Measurements from ENCODE around the gene SPEN.

SPEN gene

DNA sequence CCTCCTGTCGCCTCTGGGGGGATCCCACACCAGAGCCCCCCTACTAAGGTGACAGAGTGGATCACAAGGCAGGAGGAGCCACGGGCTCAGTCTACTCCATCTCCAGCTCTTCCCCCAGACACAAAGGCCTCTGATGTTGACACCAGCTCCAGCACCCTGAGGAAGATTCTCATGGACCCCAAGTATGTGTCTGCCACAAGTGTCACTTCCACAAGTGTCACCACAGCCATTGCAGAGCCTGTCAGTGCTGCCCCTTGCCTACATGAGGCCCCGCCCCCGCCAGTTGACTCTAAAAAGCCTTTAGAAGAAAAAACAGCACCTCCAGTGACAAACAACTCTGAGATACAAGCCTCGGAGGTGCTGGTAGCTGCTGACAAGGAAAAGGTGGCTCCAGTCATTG lies 86.2 kb downstream of the SPEN start:
- Histone ChIP-seq H3K27ac (no peak overlapping the region), H3K36me3 (ENCODE audit: insufficient read depth, low read length) (peaks cover 96% of the 10 kb centered on the region), H3K9ac (ENCODE audit: insufficient read length) (no peak overlapping the region), H3K4me3 (no peak overlapping the region), H3K9me3 (ENCODE audit: low read depth, low read length) (no peaks in the 10 kb centered on the region)
- TF ChIP-seq POLR2AphosphoS5 (IDR thresholded peaks at IDR 0.05; ENCODE audit: borderline replicate concordance, low read depth, low read length) (no peak), FOXP2 (optimal IDR thresholded peaks at IDR 0.05; ENCODE audit: control extremely low read depth, extremely low read length, insufficient read depth) (no peak), EZH2 (IDR thresholded peaks at IDR 0.05) (no peak)
- no peak for DNase-seq (ENCODE audit: low read depth, low spot score)

GRCh38 chr1:15934211-15935055 lies 86.9 kb downstream of the SPEN start:
- Histone ChIP-seq H3K4me3 (no peak overlapping the region), H3K27ac (no peak overlapping the region), H3K9ac (ENCODE audit: insufficient read length) (no peak overlapping the region), H3K36me3 (ENCODE audit: insufficient read depth, low read length) (peaks cover 96% of the 10 kb centered on the region), H3K9me3 (ENCODE audit: low read depth, low read length) (no peaks in the 10 kb centered on the region)
- TF ChIP-seq FOXP2 (optimal IDR thresholded peaks at IDR 0.05; ENCODE audit: control extremely low read depth, extremely low read length, insufficient read depth) (no peak), EZH2 (IDR thresholded peaks at IDR 0.05) (no peak), POLR2AphosphoS5 (IDR thresholded peaks at IDR 0.05; ENCODE audit: borderline replicate concordance, low read depth, low read length) (no peak)
- no peak for DNase-seq (ENCODE audit: low read depth, low spot score)

GRCh38 chr1:15935056-15935950 lies 87.8 kb downstream of the SPEN start:
- Histone ChIP-seq H3K4me3 (no peak overlapping the region), H3K27ac (no peak overlapping the region), H3K9me3 (ENCODE audit: low read depth, low read length) (no peaks in the 10 kb centered on the region), H3K9ac (ENCODE audit: insufficient read length) (no peak overlapping the region), H3K36me3 (ENCODE audit: insufficient read depth, low read length) (peaks cover 94% of the 10 kb centered on the region)
- TF ChIP-seq POLR2AphosphoS5 (IDR thresholded peaks at IDR 0.05; ENCODE audit: borderline replicate concordance, low read depth, low read length) (no peak), FOXP2 (optimal IDR thresholded peaks at IDR 0.05; ENCODE audit: control extremely low read depth, extremely low read length, insufficient read depth) (no peak), EZH2 (IDR thresholded peaks at IDR 0.05) (no peak)
- no peak for DNase-seq (ENCODE audit: low read depth, low spot score)

- Histone ChIP-seq H3K27ac (no peak overlapping the region), H3K9me3 (ENCODE audit: low read depth, low read length) (no peaks in the 10 kb centered on the region), H3K4me3 (no peak overlapping the region), H3K9ac (ENCODE audit: insufficient read length) (no peak overlapping the region), H3K36me3 (ENCODE audit: insufficient read depth, low read length) (peaks cover 92% of the 10 kb centered on the region)
- DNase-seq (ENCODE audit: low read depth, low spot score): no peak
- TF ChIP-seq FOXP2 (optimal IDR thresholded peaks at IDR 0.05; ENCODE audit: control extremely low read depth, extremely low read length, insufficient read depth): no peak
- no peak for TF ChIP-seq POLR2AphosphoS5 (IDR thresholded peaks at IDR 0.05; ENCODE audit: borderline replicate concordance, low read depth, low read length)
- no peak for TF ChIP-seq EZH2 (IDR thresholded peaks at IDR 0.05)
Observed at GRCh38 chr1:15936025-15936424, 88.5 kb downstream of the SPEN start.

DNA sequence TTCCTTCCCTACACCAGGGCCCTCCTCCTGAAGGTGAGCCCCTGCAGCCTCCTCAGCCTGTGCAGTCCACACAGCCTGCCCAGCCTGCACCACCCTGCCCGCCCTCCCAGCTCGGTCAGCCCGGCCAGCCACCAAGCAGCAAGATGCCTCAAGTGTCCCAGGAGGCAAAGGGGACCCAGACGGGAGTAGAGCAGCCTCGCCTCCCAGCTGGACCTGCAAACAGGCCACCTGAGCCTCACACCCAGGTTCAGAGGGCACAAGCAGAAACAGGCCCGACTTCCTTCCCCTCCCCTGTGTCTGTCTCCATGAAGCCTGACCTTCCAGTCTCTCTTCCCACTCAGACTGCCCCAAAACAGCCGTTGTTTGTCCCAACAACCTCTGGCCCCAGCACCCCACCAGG lies 89.6 kb downstream of the SPEN start:
- TF ChIP-seq EZH2 (IDR thresholded peaks at IDR 0.05): no peak
- TF ChIP-seq FOXP2 (optimal IDR thresholded peaks at IDR 0.05; ENCODE audit: control extremely low read depth, extremely low read length, insufficient read depth): no peak
- TF ChIP-seq POLR2AphosphoS5 (IDR thresholded peaks at IDR 0.05; ENCODE audit: borderline replicate concordance, low read depth, low read length): no peak
- peaks cover 92% of the 10 kb centered on the region for H3K36me3 ChIP-seq (ENCODE audit: insufficient read depth, low read length)
- no peaks in the 10 kb centered on the region for H3K9me3 ChIP-seq (ENCODE audit: low read depth, low read length)
- H3K9ac ChIP-seq (ENCODE audit: insufficient read length): no peak overlapping the region
- peak overlapping the region; percentile 26; the same call in 1 of the 2 replicates for H3K27ac ChIP-seq
- DNase-seq (ENCODE audit: low read depth, low spot score): no peak
- no peak overlapping the region for H3K4me3 ChIP-seq

GRCh38 chr1:15937706-15938168 lies 90.2 kb downstream of the SPEN start:
- Histone ChIP-seq H3K27ac (peak overlapping the region; percentile 26; the same call in 1 of the 2 replicates), H3K36me3 (ENCODE audit: insufficient read depth, low read length) (peaks cover 92% of the 10 kb centered on the region), H3K4me3 (no peak overlapping the region), H3K9me3 (ENCODE audit: low read depth, low read length) (no peaks in the 10 kb centered on the region), H3K9ac (ENCODE audit: insufficient read length) (no peak overlapping the region)
- TF ChIP-seq EZH2 (IDR thresholded peaks at IDR 0.05) (no peak), POLR2AphosphoS5 (IDR thresholded peaks at IDR 0.05; ENCODE audit: borderline replicate concordance, low read depth, low read length) (no peak; the same call in 1 of the 2 replicates), FOXP2 (optimal IDR thresholded peaks at IDR 0.05; ENCODE audit: control extremely low read depth, extremely low read length, insufficient read depth) (no peak)
- no peak for DNase-seq (ENCODE audit: low read depth, low spot score)

- TF ChIP-seq EZH2 (IDR thresholded peaks at IDR 0.05) (no peak), FOXP2 (optimal IDR thresholded peaks at IDR 0.05; ENCODE audit: control extremely low read depth, extremely low read length, insufficient read depth) (no peak), POLR2AphosphoS5 (IDR thresholded peaks at IDR 0.05; ENCODE audit: borderline replicate concordance, low read depth, low read length) (no peak)
- DNase-seq (ENCODE audit: low read depth, low spot score): no peak
- Histone ChIP-seq H3K27ac (peak overlapping the region; percentile 31; the same call in 1 of the 2 replicates), H3K9me3 (ENCODE audit: low read depth, low read length) (no peaks in the 10 kb centered on the region), H3K36me3 (ENCODE audit: insufficient read depth, low read length) (peaks cover 92% of the 10 kb centered on the region), H3K4me3 (no peak overlapping the region), H3K9ac (ENCODE audit: insufficient read length) (no peak overlapping the region)
Observed at GRCh38 chr1:15938628-15939161, 91.2 kb downstream of the SPEN start.
